ENCODE results near the gene RNF152.

DNA sequence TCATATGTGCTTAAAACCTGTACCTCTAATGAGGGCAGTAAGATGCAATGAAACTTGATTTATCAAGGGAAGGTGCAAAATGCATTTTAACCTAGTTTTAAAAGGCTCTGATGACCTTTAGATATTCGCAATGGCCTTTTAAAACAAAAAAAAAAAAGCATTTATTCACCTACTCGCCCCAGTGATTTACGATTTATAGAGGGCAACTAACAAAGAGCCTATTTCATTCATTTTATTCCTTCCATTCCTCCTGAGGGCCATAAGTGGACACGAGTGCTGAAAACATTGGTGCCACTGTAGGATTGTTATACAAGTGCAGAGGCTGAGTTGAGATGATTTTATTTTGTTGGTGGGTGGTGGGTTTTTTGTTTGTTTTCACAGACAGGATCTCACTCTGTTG lies 48.1 kb downstream of the RNF152 start:
- TF ChIP-seq, protein P1, sequence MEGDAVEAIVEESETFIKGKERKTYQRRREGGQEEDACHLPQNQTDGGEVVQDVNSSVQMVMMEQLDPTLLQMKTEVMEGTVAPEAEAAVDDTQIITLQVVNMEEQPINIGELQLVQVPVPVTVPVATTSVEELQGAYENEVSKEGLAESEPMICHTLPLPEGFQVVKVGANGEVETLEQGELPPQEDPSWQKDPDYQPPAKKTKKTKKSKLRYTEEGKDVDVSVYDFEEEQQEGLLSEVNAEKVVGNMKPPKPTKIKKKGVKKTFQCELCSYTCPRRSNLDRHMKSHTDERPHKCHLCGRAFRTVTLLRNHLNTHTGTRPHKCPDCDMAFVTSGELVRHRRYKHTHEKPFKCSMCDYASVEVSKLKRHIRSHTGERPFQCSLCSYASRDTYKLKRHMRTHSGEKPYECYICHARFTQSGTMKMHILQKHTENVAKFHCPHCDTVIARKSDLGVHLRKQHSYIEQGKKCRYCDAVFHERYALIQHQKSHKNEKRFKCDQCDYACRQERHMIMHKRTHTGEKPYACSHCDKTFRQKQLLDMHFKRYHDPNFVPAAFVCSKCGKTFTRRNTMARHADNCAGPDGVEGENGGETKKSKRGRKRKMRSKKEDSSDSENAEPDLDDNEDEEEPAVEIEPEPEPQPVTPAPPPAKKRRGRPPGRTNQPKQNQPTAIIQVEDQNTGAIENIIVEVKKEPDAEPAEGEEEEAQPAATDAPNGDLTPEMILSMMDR (IDR thresholded peaks at IDR 0.05; ENCODE audit: extremely low read depth in 1 of 2, insufficient read depth in 1 of 2, low read depth in 1 of 2, low read length in 2 of 2), result no peak
- TF ChIP-seq, protein P2, sequence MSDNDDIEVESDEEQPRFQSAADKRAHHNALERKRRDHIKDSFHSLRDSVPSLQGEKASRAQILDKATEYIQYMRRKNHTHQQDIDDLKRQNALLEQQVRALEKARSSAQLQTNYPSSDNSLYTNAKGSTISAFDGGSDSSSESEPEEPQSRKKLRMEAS (IDR thresholded peaks at IDR 0.05; ENCODE audit: insufficient read depth, insufficient read length), result no peak
- TF ChIP-seq POLR2A (IDR thresholded peaks at IDR 0.05; ENCODE audit: low read depth, low read length), result no peak
- TF ChIP-seq EZH2 (IDR thresholded peaks at IDR 0.05; ENCODE audit: borderline replicate concordance, low read depth, low read length, severe bottlenecking), result no peak
- TF ChIP-seq POLR2AphosphoS5 (IDR thresholded peaks at IDR 0.05; ENCODE audit: insufficient read depth, low read depth, low read length), result no peak
- TF ChIP-seq MYC (IDR thresholded peaks at IDR 0.05; ENCODE audit: low read depth, low read length), result no peak
- TF ChIP-seq FOS (IDR thresholded peaks at IDR 0.05; ENCODE audit: borderline replicate concordance, insufficient read depth, low read length), result no peak
